ENCODE measurements around the gene DSCAML1. TPM values are rescaled to one million over a fixed set of nuclear protein-coding genes. Genes with fewer than 3 reads are reported as not detected.

Gene DSCAML1
- total RNA-seq, 1 experiment from 2014 or later: not detected

GRCh38 chr11:117842131-117842941, 45.3 kb upstream of the DSCAML1 start:
- RAD21 ChIA-PET (ENCODE audit: low non-redundant PET in 1 of 2, low total read pairs in 2 of 2, uncharacterized antibody in 2 of 2, unreplicated experiment in 2 of 2): no interaction called here
- DNase-seq (ENCODE audit: low read depth, low spot score) (no peak), ATAC-seq (no peak)
- H4K20me1 ChIP-seq (ENCODE audit: insufficient read depth): no peaks in the 10 kb centered on the region
- peaks cover 7% of the 10 kb centered on the region; the same call in 1 of the 2 replicates for H3K27me3 ChIP-seq (ENCODE audit: insufficient read depth, low read length)
- H3K4me1 ChIP-seq (ENCODE audit: control insufficient read depth in 1 of 2, insufficient read depth in 2 of 2, low read length in 2 of 2): no peaks in the 10 kb centered on the region
- intact Hi-C loops (cut with micrococcal nuclease): no loop called here
- no peak overlapping the region for H3K4me3 ChIP-seq (replicated peaks in 1 of 2; ENCODE audit: low read depth in 1 of 2, low read length in 2 of 2)
- H3K9me2 ChIP-seq (ENCODE audit: insufficient read depth): no peaks in the 10 kb centered on the region
- no peaks in the 10 kb centered on the region for H3K79me2 ChIP-seq (ENCODE audit: insufficient read depth, low read length)
- no TSS peak for BruUV-seq (replicated peaks)
- H3K36me3 ChIP-seq (ENCODE audit: control insufficient read depth in 1 of 2, insufficient read depth in 2 of 2, low read length in 2 of 2): no peaks in the 10 kb centered on the region
- CTCF ChIA-PET: interaction anchor here (1.5 to 7.2 kb wide), 4 partner anchors 9 to 104 kb away, joined by 3 to 143 read pairs (median 4); no protein-coding TSS in a partner anchor
- H3K9me3 ChIP-seq (ENCODE audit: control insufficient read depth in 1 of 2, insufficient read depth in 1 of 2, low read depth in 1 of 2, low read length in 2 of 2): no peaks in the 10 kb centered on the region
- H3K9ac ChIP-seq (ENCODE audit: low read length): no peak overlapping the region
- POLR2A ChIA-PET: no interaction called here
- H3K4me2 ChIP-seq (ENCODE audit: low read length): no peak overlapping the region
- no peak overlapping the region for H3K27ac ChIP-seq (ENCODE audit: low read depth, low read length)
- no peak overlapping the region for H2AFZ ChIP-seq (ENCODE audit: low read depth, low read length, poor library complexity, severe bottlenecking)
- no peak for TF ChIP-seq EZH2 (IDR thresholded peaks at IDR 0.05)
- TF ChIP-seq YY1 (IDR thresholded peaks at IDR 0.05; ENCODE audit: extremely low read depth, insufficient replicate concordance, low read depth, low read length): no peak
- no peak for TF ChIP-seq EZH2phosphoT487 (IDR thresholded peaks at IDR 0.05; ENCODE audit: borderline replicate concordance)
- no peak for TF ChIP-seq TCF7L2 (IDR thresholded peaks at IDR 0.05; ENCODE audit: borderline replicate concordance, extremely low read depth, insufficient read depth, insufficient read length)

- H3K9ac ChIP-seq (ENCODE audit: low read length): no peak overlapping the region
- intact Hi-C loops (cut with micrococcal nuclease): no loop called here
- no peak overlapping the region for H3K4me3 ChIP-seq (replicated peaks in 1 of 2; ENCODE audit: low read depth in 1 of 2, low read length in 2 of 2)
- no peak overlapping the region for H3K4me2 ChIP-seq (ENCODE audit: low read length)
- no TSS peak for BruUV-seq (replicated peaks)
- ChIA-PET RAD21 (ENCODE audit: low non-redundant PET in 1 of 2, low total read pairs in 2 of 2, uncharacterized antibody in 2 of 2, unreplicated experiment in 2 of 2) (no interaction called here), POLR2A (no interaction called here), CTCF (interaction anchor here (1.7 to 7.2 kb wide), 2 partner anchors 63 to 105 kb away, joined by 5 to 143 read pairs; no protein-coding TSS in a partner anchor)
- H3K9me3 ChIP-seq (ENCODE audit: control insufficient read depth in 1 of 2, insufficient read depth in 1 of 2, low read depth in 1 of 2, low read length in 2 of 2): no peaks in the 10 kb centered on the region
- no peaks in the 10 kb centered on the region for H3K79me2 ChIP-seq (ENCODE audit: insufficient read depth, low read length)
- no peak for DNase-seq (ENCODE audit: low read depth, low spot score)
- no peak overlapping the region for H2AFZ ChIP-seq (ENCODE audit: low read depth, low read length, poor library complexity, severe bottlenecking)
- H3K27ac ChIP-seq (ENCODE audit: low read depth, low read length): no peak overlapping the region
- no peaks in the 10 kb centered on the region for H3K36me3 ChIP-seq (ENCODE audit: control insufficient read depth in 1 of 2, insufficient read depth in 2 of 2, low read length in 2 of 2)
- H3K9me2 ChIP-seq (ENCODE audit: insufficient read depth): no peaks in the 10 kb centered on the region
- ATAC-seq: no peak
- H4K20me1 ChIP-seq (ENCODE audit: insufficient read depth): no peaks in the 10 kb centered on the region
- no peaks in the 10 kb centered on the region; a peak in 1 of 4 replicates for H3K4me1 ChIP-seq (ENCODE audit: control insufficient read depth in 1 of 2, insufficient read depth in 2 of 2, low read length in 2 of 2)
- H3K27me3 ChIP-seq (ENCODE audit: insufficient read depth, low read length): peaks cover 7% of the 10 kb centered on the region; the same call in 1 of the 2 replicates
- TF ChIP-seq FOSL1 (IDR thresholded peaks at IDR 0.05; ENCODE audit: low read depth) (no peak), EZH2phosphoT487 (IDR thresholded peaks at IDR 0.05; ENCODE audit: borderline replicate concordance) (no peak), SP1 (IDR thresholded peaks at IDR 0.05; ENCODE audit: low read depth) (no peak), REST (IDR thresholded peaks at IDR 0.05; ENCODE audit: low read depth) (no peak), TCF7L2 (IDR thresholded peaks at IDR 0.05; ENCODE audit: borderline replicate concordance, extremely low read depth, insufficient read depth, insufficient read length) (no peak), JUND (IDR thresholded peaks at IDR 0.05) (no peak), ZNF274 (IDR thresholded peaks at IDR 0.05; ENCODE audit: low read depth, low read length) (no peak), SRF (IDR thresholded peaks at IDR 0.05; ENCODE audit: low read depth) (no peak), ELF1 (IDR thresholded peaks at IDR 0.05; ENCODE audit: borderline replicate concordance, low read depth) (no peak), CTCF (IDR thresholded peaks at IDR 0.05 in 2 of 3, conservative IDR thresholded peaks at IDR 0.05 in 1 of 3; ENCODE audit: borderline replicate concordance in 1 of 3, insufficient read depth in 1 of 3, low read depth in 2 of 3, low read length in 2 of 3) (no peak), RAD21 (IDR thresholded peaks at IDR 0.05; ENCODE audit: low read depth) (no peak)
These were observed 44.6 kb upstream of the DSCAML1 start for GRCh38 chr11:117841551-117842031.

All from HCT116 (cell line).